22Rv1 (cell line): ENCODE measurements around the gene TTC12.

Source experiments
- H3K27ac ChIP-seq: fragments of 450-650 bp; 2 replicates; pipeline ENCODE4 v1.5.1; 2017
- CTCF ChIP-seq: fragments of 450-650 bp; IDR thresholded peaks from 2 replicates; pipeline ENCODE4 v1.5.1; 2017; ENCODE audit warnings: mild to moderate bottlenecking
- ZFX ChIP-seq: fragments of 450-650 bp; IDR thresholded peaks from 2 replicates; pipeline ENCODE4 v1.6.1; 2017; ENCODE audit warnings: antibody characterized with exemption, borderline replicate concordance

TTC12 gene

DNA sequence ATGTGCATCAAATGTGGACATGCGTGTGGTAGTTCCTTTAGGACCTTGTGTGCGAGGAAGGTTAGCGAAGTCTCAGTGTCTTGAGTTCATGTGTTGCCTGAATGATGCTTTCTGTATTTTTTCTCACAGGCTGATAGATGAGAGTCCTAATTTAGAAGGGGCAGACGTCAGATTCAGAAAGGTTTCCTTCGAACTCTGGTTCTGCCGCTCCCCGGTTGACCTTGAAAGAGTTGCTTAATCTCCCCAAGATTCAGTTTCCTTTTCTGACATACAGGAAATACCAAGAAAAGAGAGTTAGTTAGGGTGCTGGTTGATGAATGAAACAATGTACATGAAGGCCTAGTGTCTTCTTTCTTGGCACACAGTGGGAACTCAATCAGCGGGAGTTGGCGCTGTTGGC, 35.9 kb upstream of the TTC12 start:
- no peak for TF ChIP-seq CTCF
- TF ChIP-seq ZFX = no peak
- H3K27ac ChIP-seq = no peak overlapping the region

DNA sequence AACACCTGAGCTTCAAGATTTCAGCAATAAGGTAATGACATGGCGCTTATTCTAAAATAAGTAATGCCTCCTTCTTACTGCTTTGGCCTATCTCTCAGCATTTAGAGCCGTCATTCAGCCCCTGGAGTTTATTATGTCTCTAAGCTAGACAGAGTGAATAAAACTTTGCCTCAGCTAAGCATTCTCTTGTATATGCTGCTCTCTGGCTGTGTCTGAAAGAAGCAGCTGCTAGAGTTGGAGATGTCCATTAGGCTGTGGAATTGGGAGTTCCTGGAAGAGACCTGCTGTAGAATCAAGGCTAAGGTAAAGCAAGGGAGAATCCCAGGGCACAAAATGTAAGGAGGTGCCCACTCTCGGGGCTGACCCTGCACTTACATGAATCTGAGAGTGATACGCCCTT, 35.5 kb upstream of the TTC12 start:
- no peak overlapping the region for H3K27ac ChIP-seq
- TF ChIP-seq ZFX = no peak
- no peak for TF ChIP-seq CTCF

DNA sequence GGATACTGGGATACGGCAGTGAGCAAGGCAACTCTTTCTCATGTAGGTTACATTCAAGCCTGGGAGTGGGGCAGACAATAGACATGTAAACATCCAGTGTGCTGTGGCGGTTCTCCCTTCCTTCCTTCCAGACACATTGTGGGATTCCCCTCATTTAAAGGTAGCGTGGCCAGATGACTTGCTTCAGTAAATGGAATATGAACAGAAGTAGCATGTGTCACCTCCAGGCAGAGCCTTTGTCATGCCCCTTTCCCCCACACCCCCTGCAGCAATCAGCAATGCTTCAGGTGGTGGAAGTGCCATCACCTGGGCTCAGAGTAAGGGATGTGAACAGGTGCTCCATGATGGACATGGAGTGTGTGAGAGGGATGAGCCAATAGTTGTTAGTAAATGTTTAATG, 34.8 kb upstream of the TTC12 start:
- H3K27ac ChIP-seq = no peak overlapping the region
- TF ChIP-seq CTCF = no peak
- no peak for TF ChIP-seq ZFX

- TF ChIP-seq CTCF (no peak), ZFX (no peak)
- no peak overlapping the region for H3K27ac ChIP-seq
These were observed 33.2 kb upstream of the TTC12 start for GRCh38 chr11:113281052-113281725.

- H3K27ac ChIP-seq = no peak overlapping the region
- TF ChIP-seq ZFX (no peak), CTCF (no peak)
These were observed 31.4 kb upstream of the TTC12 start for GRCh38 chr11:113282898-113283437.

GRCh38 chr11:113283881-113284280, 30.5 kb upstream of the TTC12 start:
- H3K27ac ChIP-seq = no peak overlapping the region
- TF ChIP-seq ZFX (no peak), CTCF (no peak)

DNA sequence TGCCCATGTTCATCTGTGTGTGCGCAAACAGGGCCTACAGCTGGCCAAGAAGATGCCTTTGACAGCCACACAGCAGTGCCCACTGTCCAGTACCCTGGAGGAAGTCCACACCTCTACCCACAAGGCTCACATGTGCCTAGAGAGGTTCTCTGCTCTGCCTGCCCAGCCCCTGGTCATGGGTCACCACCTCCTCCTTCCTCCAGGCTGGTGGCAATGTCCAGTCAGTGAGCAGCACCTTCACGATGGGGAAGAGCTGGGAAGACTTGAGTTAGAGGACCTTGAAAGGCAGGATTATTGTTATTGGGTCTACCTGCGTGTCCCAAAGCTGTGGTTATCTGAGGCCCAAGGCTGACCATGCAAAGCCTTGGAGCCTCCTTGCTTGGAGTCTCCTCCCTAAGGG, 28.4 kb upstream of the TTC12 start:
- TF ChIP-seq ZFX (no peak), CTCF (no peak)
- no peak overlapping the region for H3K27ac ChIP-seq
